ENCODE data around the gene KIF4A.
"Not testable (repeated sequence)": the region's sequence is repeated elsewhere in the genome, so short reads cannot be mapped to it uniquely, and the experiment has no call there.

DNA sequence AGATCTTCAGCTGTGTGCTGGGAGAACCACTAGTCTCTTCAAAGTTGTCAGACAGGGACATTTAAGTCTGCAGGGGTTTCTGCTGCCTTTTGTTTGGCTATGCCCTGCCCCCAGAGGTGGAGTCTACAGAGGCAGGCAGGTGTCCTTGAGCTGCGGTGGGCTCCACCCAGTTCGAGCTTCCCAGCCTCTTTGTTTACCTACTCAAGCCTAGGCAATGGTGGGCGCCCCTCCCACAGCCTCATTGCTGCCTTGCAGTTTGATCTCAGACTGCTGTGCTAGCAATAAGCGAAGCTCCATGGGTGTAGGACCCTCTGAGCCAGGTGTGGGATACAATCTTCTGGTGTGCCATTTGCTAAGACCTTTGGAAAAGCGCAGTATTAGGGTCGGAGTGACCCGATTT, 78.8 kb downstream of the KIF4A start:
- TF ChIP-seq, protein P1, sequence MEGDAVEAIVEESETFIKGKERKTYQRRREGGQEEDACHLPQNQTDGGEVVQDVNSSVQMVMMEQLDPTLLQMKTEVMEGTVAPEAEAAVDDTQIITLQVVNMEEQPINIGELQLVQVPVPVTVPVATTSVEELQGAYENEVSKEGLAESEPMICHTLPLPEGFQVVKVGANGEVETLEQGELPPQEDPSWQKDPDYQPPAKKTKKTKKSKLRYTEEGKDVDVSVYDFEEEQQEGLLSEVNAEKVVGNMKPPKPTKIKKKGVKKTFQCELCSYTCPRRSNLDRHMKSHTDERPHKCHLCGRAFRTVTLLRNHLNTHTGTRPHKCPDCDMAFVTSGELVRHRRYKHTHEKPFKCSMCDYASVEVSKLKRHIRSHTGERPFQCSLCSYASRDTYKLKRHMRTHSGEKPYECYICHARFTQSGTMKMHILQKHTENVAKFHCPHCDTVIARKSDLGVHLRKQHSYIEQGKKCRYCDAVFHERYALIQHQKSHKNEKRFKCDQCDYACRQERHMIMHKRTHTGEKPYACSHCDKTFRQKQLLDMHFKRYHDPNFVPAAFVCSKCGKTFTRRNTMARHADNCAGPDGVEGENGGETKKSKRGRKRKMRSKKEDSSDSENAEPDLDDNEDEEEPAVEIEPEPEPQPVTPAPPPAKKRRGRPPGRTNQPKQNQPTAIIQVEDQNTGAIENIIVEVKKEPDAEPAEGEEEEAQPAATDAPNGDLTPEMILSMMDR (IDR thresholded peaks at IDR 0.05): not testable (repeated sequence)
- TF ChIP-seq EP300, POLR2A (IDR thresholded peaks at IDR 0.05): not testable (repeated sequence)

All from tibial nerve (tissue), 4 donors.